Transverse colon (tissue), 4 donors: ENCODE results near the gene DLGAP1.

ENCODE experiments used
- CTCF ChIP-seq, 5 experiments: fragments of 200-600 bp in 3 of 5; fragments of 450-650 bp in 2 of 5; sonication (generic) in 3 of 5; IDR thresholded peaks; 1 replicate in 2 of 5; 2 replicates in 3 of 5; pipeline ENCODE4 v1.5.1; 2016 to 2017; ENCODE audit warnings: antibody characterized with exemption in 5 of 5, inconsistent platforms in 3 of 5, mild to moderate bottlenecking in 2 of 5, moderate library complexity in 1 of 5
- EP300 ChIP-seq: sonication (generic); formaldehyde crosslinking; IDR thresholded peaks from one replicate; pipeline ENCODE4 v1.6.1; 2017; ENCODE audit warnings: antibody characterized with exemption, low read depth
- POLR2A ChIP-seq: fragments of 450-650 bp; IDR thresholded peaks from one replicate; pipeline ENCODE4 v1.6.1; 2016; ENCODE audit warnings: antibody characterized with exemption, mild to moderate bottlenecking, moderate library complexity
- POLR2AphosphoS5 ChIP-seq, 3 donors: sonication (generic); formaldehyde crosslinking; IDR thresholded peaks; one replicate each; pipeline ENCODE4 v1.6.1; 2016; ENCODE audit warnings: antibody characterized with exemption in 3 of 3

DNA sequence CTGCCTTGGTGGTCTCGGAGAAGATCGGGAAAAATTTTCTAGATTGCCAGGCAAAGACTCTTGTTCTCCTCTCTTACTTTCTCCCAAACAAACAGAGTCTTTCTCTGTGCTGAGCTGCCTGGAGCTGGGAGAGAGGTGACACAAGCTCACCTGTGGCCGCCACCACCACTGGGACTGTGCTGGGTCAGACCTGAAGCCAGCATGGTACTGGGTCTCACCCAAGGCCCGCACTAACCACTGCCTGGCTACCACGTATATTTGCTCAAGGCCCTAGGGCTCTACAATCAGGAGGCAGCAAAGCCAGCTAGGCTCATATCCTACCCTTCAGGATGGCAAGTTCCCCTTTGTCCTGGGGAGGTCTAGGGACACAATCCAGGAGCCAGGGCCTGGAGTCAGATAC is 312.2 kb downstream of the DLGAP1 start:
- TF ChIP-seq CTCF (IDR thresholded peaks at IDR 0.05) (no peak), POLR2A (no peak), POLR2AphosphoS5 (IDR thresholded peaks at IDR 0.05) (no peak), EP300 (no peak)
